NCI-H748 treated with DMSO at 0.1 percent for 48 hours (cell line): Measurements from ENCODE around the gene NELFB.
A peak's percentile ranks its signal among the peaks of the same experiment; 100 is the strongest.

ENCODE experiments used
- DNase-seq: peaks from one replicate; lab custom pipeline; 2025; lab: John Stamatoyannopoulos, UW

The NELFB gene

DNA sequence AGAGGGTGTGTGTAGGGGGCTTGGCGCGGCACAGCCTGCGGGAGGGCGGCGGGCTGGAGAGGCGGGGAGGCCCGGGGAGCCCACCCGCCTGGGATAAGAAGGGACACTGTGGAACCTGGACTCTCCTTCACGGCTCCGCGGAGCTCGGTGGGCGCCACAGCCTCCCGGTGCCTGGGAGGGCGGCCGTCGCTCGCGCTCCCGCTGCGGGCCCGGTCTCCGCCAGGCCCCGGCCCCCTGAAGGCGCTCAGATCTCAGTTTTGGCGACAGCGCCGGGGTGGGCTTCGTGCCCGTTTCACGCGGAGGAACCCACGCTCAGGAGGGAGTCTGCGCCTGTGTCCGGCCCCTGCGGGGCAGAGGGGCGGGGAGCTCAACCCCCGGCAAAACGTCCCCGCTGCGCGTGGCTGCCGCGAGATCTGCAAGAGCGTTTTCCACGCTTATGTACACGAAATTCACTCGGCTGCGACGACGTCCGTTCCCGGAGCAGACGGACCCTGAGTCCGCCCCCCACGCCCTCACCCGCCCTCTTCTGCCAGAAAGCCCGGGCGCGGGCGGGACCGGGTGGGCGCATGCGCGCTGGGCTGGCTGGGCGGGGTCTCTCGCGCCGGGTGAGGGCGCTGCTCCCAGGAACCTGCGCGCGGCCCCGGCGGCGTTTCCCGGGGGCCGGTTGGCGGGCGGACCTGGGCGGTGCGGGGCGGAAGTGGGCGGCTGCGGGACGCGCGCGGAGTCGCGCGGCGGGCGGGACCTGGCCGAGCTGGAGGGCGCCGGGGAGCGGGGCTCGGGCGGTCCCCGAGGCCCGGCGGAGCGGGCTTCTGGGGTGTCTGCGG is at the start of gene NELFB:
Gene NELFB (plus strand): TSS at position 704 of the 824 bp plus-strand sequence.
- DNase-seq = peak; percentile 77

DNA sequence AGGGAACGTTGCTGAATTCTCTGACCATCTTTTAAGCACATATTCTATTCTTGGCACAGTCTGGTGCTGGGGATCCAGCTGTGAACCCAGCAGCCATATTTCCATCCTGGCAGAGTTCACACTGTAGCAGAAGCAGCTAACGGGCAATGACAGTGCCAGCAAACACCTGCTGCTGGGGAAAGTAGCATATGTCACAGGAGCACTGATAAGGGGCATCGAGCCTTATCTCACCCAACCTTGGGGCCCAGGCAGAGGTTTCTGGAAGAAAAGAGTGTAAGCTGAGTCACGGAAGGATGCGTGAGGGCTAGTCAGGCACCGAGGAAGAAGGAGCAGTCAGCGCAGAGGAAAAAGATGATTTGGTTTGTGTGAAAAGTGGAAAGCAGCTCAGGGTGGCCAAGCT is 48.5 kb upstream of the NELFB start:
- DNase-seq = no peak

DNA sequence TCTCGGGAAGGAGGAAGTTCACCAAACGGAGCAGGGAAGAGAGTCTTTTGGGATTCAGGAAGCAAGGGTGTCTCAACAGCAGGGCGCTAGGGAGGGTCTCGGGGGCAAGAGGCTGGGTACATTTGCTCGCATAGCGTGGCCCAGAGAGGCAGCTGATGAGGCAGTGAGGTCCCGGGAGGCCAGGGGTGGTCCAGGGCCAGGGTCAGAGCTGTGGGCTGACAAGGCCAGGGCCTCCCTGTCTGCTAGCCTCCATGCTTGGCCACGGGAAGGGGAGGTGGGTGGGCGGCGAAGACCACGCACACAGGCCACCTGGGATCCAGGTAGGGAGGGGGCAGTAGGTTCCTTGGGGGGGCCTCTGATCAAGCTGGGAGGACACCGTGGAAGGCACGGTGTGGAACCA is 43.6 kb upstream of the NELFB start:
- no peak for DNase-seq

DNA sequence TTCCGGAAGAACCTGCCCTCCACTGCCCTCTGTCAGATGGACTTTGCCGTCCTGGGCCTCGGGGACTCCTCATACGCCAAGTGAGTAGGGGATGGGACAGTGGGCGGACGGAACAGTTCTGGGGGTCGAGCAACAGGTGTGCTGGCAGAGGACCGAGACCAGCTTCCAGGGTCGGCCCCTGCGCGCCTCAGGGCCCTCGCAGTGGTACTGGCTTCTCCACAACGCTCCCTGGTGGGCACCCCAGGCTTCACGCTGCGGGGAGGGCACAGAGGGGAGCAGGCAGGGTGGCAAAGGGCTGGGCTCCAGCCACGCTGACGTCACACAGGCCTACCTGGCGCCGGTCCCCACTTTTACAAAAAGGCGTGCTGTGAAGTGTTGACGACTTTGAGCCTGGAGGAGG is 42.6 kb upstream of the NELFB start:
- no peak for DNase-seq

DNA sequence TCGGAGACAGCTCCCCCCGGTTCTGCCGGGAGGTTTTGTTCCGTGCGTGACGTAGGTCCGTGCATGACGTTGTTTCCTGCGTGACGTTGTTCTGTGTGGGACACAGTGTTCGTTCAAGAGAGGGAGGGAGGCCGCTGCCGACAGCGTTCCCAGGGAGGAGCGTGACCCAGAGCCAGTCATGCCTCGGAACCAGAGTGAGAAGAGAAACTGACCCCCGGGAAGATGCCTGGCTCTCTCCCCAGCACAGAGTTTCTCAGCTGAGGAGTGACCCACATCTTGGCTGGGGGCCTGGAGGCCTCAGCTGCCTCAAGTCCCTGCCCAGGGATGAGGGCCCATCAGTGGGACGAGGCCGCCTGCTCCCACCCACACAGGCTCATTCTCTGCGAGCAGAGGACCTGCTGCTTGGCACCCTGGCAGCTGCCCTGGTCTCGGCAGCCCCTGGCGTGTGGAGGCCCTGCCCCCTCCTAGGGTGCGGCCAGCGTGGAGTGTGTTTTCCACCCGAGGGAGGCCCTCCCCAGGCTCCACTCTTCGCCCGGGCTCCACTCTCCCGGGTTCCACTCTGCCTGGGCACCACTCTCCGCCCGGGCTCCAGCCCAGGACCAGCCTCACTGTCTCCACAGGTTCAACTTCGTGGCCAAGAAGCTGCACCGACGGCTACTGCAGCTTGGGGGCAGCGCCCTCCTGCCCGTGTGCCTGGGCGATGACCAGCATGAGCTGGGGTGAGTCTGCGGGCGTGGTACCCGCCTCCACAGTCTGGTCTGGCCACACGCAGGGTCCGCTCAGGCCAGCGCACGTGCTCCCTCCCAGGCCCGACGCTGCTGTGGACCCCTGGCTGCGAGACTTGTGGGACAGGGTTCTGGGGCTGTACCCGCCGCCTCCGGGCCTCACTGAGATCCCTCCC is 41.7 kb upstream of the NELFB start:
- no peak for DNase-seq

DNA sequence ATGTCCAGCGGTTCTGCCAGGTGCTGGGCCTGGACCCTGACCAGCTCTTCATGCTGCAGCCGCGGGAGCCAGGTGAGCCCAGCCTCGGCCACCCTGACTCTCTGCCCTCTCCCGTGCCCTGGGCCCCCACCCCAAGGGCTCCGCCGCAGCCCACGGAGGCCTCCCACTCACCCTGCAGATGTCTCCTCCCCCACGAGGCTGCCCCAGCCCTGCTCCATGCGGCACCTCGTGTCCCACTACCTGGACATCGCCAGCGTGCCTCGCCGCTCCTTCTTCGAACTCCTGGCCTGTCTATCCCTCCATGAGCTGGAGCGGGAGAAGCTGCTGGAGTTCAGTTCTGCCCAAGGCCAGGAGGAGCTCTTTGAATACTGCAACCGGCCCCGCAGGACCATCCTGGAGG is 40.5 kb upstream of the NELFB start:
- no peak for DNase-seq

DNA sequence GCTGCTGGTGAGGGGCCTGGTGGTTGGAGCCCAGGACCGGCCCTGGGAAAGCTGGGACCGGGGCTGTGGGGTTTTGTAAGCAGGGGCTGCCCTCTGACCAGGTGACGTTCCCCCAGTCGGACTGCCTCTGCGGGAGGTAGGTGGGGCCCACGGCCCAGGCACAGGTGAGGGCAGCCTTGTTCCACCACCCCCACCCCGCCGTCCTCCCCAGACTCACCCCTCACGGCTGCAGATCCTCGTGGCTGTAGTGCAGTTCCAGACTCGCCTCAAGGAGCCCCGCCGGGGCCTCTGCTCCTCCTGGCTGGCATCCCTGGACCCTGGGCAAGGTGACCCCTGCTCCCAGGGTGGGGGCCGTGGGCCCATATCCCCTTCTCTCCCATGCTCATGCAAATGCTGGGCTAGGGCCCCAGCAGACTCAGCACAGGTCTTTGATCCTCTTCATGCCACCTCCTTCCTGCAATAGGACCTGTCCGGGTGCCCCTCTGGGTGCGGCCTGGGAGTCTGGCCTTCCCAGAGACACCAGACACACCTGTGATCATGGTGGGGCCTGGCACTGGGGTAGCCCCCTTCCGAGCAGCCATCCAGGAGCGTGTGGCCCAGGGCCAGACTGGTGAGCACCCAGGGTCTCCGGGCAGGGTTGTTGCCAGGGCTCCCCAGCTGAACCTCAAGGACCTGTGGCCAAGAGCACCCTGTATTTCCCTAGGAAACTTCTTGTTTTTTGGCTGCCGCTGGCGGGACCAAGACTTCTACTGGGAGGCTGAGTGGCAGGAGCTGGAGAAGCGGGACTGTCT is 39.7 kb upstream of the NELFB start:
- no peak for DNase-seq

DNA sequence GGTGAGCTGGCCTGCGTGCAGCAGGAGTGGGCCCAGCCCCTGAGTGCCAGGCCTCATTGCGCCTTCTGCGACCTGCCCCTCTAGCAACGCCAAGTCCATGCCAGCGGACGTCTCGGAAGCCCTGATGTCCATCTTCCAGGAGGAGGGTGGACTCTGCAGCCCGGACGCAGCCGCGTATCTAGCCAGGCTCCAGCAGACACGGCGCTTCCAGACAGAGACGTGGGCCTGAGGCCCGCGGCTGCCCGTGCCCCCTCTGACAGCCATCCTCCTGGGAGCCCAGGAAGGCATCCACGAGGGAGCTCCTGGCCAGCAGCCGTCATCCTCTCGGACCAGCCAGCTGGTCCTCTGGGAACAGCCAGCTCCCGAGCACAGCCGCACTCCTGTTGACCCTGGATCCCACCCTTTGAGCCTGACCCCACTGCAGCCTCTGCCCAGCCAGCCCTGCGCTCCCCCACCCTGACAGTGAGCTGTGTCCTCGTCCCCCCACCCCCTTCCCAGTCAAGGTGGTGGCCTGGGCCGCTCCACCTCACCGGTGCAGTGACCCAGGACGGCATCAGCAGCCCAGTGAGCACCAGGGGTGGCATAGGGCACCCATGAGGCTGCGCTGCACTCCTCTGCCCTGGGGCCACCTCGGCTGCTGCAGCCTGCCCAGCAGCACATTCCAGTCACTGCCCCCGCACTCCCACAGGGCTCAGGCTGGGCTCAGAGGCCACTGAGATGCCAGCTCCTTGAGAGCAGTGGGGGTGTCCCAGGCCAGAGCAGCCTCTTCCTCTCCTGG is 38.8 kb upstream of the NELFB start:
- no peak for DNase-seq

DNA sequence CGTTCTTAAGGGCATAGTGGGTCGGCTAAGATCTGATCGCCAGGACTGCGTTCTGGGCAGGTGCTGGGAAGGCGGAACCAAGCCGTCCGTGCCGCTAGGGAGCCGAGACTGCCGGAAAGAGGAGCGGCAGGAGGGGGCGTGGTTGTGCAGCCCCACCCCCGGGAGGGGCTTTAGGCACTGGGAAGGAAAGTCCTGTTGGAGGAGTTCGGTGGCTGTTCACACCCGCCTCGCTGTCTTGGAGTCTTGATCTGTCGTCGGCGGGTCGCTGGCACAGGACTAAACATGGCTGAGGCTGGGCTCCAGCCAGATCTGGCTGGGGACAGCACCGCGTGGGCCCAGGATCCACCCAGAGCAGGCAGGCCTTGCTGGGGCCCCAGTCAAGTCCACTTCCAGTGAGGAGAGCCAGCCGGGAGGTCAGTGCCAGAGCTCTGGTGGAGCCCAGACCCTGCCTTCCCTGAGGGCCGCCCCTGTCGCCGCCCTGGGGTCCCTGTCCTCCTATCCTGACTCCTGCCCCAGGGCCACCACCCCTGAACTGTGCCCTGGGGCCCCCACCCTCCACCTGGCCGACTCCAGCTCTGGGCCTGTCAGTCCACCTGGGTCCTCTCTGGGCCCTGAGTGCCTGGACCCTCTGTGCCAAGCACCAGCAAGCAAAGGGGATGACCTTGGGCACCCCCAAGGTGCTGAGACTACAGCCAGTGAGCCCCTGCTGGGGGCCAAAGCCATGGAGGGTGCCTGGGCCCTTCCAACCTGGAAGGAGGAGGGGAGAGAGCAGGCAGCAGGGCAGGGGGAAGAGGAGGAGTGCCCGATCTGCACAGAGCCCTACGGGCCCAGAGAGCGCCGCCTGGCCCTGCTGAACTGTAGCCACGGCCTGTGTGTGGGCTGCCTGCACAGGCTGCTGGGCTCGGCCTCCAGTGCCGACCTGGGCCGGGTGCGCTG is 37.6 kb upstream of the NELFB start:
- no peak for DNase-seq

DNA sequence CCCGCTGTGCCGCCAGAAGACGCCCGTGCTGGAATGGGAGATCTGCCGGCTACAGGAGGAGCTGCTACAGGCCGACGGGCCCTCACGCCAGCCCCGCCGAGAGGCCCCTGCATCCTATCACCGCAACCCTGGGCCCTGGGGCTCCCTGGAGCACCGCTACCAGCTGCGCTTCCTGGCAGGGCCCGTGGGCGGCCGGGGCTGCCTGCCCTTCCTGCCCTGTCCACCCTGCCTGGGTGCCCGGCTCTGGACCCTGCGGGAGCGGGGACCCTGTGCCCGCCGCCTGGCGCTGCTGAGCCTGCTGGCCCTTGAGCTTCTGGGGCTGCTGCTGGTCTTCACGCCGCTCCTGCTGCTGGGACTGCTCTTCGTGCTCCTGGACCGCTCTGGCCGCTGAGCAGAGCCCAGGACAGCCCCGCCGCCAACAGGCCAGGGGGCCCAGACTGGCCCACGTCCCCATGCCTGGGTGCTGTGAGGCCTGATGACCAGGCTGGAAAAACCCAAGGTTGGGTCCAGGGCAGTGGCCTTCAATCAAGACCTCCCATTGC is 36.8 kb upstream of the NELFB start:
- no peak for DNase-seq

DNA sequence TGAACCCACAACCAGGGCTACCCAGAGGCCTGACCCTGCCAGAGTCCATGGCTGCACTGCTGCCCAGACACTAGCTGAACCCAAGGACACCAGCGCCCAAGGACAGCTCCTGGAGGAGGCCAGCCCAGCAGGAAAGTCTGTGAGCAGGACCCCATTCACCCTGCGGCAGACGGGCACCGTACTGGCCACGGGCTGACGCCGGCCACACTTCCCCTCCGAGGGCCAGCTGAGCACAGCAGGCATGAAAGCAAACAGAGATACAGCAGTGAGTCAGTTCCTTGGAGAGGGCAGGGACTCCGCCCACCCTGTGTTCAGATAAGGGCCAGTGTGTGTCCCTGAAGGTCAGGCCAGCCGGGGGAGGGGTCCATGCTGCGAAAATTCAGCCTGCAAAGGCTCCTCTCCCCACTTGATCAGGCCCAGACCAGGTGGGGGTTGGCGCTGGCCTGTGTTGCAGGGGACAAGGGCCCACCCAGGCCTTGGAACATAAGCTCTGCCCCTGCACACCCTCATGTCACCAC is 36.3 kb upstream of the NELFB start:
- DNase-seq = no peak

DNA sequence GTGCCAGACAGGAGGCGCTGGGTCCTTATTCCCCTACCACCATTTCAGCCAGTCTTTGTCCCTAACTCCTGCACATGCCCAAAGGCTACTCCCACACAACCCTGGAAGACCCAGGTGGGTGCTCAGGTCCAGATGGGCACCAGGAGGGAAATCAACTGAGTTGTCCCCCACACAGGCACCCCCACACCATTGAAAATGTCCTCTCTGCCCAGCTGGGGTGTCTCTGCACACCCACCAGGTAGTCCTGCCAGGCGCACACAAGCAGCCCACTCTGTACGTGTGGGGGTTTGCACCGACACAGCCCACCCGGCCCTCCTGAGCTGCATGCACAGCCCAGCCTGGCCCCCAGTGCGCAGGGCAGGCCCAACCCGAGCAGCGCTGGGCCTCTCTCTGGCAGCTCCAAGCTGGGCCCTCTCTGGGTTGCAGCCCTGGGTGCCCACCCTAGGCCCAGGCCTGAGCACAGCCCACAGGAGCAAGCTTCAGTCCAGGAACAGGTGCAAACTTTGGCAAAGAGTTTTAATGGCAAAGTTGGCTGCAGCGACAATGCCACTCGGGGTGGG is 35.3 kb upstream of the NELFB start:
- no peak for DNase-seq

DNA sequence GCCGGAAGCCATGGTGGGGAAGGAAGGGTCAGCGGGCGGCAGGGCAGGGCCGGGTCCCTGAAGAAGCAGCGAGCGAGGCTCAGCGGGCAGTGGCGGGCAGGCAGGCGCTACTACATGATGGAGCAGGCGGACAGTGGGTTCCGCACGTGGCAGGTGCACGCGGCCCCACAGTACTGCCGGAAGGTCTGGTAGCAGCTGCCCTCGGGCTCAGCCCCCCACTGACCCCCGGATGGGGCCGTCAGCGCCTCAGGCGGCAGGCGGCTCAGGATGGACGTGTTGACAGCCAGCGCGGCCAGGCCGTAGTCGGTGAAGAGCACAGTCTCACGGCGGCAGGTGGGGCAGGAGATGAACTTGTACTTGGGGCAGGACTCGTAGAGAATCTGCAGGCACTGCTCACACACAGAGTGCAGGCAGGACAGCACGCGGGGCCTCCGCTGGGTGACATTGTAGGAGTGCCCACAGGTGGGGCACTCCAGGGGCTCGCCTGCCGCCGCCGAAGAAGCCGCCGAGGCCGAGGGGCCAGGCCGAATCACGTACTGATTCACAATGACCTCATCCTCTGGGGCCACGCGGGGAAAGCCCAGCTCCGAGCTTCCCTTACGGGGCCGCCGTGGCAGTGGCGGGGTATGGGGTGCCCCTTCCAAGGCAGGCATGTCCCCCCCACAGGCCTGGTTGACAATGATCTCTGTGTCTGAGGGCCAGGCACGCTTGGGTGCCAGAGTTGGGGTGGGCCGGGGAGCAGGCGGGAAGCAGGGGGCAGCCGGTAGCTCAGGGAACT is 34.6 kb upstream of the NELFB start:
- no peak for DNase-seq

DNA sequence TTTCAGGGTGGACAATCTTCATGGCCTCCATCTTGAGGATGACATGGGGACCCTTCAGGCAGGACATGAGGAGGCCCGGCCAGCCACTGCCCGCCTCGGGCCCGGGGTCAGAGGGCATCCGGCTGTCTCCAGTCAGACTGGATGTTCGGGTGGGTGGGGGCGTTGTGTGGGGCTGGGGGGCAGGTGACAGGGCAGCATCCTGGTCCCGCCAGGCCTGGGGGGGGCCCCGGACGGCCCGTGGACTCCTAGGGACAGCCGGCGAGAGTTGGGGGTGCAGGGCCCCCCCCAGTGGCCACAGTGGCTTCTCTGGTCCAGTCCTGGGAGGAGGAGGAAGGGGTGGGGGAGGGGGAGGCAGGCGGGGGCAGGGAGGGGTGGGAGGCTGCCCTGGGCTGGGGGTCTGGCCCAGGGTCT is 34.0 kb upstream of the NELFB start:
- no peak for DNase-seq

DNA sequence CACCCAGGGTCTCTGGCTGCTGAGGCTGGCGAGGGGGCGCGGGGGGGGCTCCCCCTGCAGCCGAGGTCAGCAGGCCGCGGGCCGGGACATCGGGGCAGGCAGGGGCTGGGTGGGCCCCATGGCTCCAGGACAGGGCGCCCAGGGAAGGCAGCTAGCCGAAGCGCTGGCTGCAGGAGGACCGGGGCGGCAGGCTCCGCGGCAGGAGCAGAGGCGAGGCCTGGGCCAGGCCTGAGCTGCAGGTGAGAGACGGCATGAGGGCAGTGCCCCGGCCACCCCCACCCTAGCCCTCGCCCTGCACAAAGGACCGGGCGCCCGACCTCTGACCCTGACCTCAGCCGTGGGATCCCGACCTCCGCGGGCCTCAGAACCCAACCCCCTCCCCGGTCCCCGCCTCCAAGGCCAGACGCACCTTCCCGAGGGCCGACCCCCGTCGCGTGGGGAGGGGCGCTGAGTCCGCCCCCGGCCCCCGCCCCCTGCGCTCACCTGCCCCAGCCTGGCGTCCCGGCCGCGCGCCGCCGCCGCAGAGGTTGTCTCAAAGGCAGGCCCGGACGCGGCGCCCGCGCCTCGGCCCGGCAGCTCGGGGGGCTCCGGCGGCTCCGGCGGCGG is 33.5 kb upstream of the NELFB start:
- DNase-seq = no peak

DNA sequence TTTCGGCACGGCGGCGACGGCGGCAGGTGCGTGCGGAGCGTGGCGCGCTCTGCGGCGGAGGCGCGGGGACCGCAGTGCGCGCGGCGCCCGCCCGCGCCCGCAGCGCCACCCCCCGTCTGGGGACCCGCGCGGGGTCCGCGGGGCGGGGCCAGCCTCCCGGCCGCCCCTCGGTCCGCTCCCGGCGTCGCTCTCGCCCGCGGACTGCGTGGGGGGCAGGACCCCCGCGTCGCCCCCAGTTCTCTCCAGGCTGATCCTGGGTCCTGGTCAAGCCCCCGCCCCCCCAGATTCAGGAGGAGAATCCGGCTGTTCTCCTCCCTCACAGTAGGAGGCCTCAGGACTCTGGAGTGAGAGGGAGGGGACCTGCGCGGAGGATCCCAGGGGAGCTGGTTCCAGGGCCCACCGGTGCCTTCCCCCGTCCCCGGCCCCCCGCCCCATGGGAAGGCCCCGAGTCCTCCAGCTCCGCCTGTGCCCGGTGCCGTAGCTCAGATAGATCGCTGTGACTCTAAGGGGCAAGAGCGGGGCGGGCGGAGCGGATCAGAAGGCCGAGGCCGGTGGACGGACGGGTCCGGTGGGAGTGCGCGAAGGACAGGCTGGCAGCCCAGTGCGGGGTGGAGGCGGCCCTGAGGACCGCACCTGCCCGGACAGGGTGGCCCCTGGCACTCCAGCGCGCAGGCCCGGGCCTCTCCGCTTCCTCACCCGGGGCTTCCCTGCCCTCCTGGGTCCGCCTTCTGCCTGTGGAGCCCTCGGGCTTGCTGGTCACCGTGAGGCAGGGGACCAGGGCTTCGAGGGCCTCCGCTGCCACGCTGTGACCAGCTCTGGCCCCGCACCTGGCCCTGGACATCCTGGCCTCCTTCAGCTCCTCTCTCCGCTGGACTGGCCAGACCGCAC is 32.7 kb upstream of the NELFB start, which contains the start of gene RNF208:
Gene RNF208 (minus strand): TSS at position 51 of the 888 bp plus-strand sequence. CDS start 1,028 bp downstream, outside the sequence.
- DNase-seq = no peak
